Stimulated activated CD8-positive, alpha-beta memory T cell treated with anti-CD3 and anti-CD28 coated beads, Interleukin-7, amount 100 ng/mL, for 1 hour (primary cell): ENCODE results near the gene DPYD.

Experiments
- DNase-seq, 2 donors: peaks; one replicate each; pipeline ENCODE4 v3.0.0-alpha.2; 2020; ENCODE audit warnings: low read depth in 2 of 2

The DPYD gene

DNA sequence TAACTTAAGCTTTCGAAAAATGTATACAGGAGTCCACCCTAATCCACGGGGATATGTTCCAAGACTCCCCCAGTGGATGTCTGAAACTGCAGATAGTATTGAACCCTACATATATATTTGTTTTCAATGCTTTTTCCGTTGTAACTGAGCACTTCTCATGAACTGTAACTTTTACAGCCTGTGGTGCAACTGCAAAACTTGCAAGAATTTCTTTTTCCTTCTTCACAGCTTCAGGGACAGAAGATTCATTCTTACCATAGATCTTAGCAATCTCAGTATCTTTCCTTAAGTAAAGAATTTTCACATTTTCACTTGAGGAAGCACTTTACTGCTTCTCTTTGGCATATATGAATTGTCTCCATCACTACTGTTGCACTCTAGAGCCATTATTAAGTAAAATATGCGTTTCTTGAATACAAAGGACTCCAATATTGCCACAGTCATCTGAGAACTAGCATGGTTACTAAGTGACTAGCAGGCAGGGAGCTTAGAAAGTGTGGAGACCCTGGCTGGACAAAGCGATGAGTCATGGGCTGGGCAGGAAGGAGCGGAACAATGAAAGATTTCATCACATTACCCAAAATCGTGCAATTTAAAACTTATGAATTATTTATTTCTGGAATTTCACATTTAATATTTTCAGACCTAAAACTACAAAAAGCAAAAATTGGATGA is 14.1 kb downstream of the DPYD start:
- DNase-seq: no peak

- DNase-seq: no peak
Measured at GRCh38 chr1:97905141-97905940, 15.5 kb downstream of the DPYD start.

DNA sequence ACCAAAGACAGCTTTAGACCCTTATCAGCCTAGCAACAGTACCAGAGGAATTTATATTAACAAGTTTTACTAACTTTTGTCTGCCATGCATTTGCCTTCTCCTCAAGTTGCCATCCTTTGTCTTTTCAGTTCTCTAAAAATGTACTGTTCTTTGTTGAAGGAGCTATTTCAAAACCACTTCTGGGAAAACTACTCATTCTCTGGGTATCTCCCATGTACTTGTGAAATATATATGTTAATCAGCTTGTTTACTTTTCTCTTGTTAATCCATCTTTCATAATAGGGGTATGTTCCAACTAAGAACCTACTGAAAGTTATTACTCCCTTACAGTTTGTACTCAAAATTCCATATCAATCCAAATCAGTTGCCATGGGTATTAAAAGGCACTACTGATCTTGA is 16.3 kb downstream of the DPYD start:
- no peak for DNase-seq

DNA sequence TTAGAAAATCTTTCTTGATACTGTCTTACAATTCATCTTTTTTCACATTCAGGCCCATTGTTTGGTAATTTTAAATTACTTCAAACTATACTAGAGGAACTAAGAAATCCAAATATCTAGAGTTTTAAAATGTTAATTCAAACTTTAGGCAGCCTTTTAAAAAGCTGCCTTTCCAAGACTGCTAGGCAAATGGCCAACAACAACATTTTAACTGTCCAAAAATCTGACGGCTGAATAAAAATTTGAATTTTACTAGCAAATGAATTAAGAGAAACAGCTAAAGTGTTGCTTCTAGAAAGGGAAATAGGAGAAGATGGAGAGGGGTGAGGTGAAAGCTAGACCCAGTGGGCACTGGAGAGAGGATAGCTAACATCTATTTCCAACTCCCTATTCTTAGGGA is 17.2 kb downstream of the DPYD start:
- no peak for DNase-seq

GRCh38 chr1:97902067-97902466 is 18.8 kb downstream of the DPYD start:
- DNase-seq: no peak

GRCh38 chr1:97901017-97901658 is 19.7 kb downstream of the DPYD start:
- DNase-seq: no peak

GRCh38 chr1:97898948-97899347 is 21.9 kb downstream of the DPYD start:
- DNase-seq: no peak

DNA sequence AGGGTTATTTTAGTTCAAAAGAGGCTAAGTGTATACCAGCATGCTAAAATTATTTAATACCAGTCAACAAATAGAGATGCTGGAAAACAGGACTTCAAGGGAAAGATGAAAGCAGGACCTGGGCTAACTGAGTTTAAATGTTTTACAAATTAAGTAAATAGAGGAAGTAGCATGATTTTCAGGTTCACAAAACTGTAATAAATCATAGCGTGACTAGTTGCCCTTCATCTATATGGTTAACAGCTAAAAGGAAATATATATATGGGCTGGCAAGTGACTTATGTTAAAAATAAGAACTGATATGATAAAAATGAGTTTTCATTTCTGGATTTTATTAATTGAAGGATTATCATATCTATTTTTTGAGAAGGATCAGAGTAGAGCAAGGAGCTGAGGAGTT is 25.6 kb downstream of the DPYD start:
- DNase-seq: no peak

DNA sequence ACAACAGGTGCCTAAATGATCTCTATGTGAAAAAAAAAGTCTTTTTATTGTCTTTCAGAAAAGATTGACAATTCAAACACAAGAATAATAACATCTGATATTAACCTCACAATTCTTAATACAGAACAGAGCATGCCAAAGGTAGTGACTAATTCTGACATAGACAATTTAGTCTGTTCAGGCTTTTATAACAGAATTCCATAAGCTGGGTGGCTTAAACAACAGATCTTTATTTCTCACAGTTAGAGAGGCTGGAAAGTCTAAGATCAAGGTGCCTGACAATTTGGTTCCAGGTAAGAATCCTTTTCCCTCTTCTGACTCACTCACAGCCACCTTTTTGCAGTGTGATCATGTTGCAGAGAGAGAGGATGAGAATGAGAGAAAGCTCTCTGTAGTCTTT is 27.0 kb downstream of the DPYD start:
- DNase-seq: no peak

- DNase-seq: no peak
Measured at GRCh38 chr1:97886199-97886598, 34.6 kb downstream of the DPYD start.

DNA sequence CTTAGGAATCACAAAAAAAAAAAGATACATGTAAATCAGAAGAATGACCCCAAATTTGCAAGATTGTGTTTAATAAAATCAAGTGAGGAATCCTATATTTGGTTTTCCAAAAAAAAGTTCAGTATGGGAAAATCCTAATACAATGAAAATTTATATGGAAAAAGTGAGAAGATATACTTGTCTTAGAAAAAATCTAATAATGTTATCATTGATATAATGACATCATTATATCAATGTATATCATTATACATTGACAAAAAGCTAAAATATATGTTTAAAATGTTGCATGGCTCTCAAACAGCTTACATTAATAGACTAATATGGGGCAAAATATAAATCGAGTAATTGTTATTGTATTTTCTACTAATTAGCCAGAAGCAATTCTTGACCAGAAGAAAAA is 37.0 kb downstream of the DPYD start:
- no peak for DNase-seq

GRCh38 chr1:97877307-97877706 is 43.5 kb downstream of the DPYD start:
- DNase-seq: no peak

GRCh38 chr1:97875996-97876395 is 44.8 kb downstream of the DPYD start:
- DNase-seq: no peak

- no peak for DNase-seq
Measured at GRCh38 chr1:97870589-97870988, 50.2 kb downstream of the DPYD start.

DNA sequence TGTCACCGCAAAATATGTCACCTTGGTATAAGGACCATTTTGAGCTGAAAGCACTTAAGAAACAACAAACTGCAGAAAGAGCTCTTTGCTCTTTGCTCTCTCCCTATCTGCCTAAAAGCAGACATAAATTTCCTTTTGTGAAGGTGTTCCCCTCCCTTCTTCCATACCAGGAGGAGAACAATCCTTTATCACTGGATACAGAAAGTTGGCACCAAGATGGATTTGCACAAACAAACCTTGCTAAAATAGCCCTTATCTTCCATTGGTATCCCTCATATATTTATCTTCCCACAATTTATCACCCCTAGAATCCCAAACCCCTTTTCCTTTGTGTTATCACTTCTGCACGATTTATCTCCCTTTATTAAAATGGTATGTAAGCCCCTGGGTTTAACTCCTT is 51.4 kb downstream of the DPYD start:
- DNase-seq: no peak

DNA sequence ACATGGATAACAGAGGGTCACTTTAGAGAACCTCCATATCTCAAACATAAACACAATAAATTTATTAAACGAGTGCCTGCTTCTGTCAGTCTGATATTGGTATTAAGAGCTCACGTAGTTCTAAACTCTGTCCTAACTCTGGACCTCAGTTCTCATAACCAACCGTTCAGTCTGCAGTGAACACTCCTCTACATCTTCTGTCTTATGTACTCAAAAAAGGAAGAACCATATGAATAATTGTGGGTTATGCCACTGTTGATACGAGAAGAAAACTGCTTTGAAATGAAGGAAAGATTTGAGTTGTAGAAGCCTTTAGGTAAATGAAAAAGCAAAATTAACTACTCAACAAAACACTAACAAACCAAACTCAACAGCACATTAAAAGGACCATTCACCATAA is 53.7 kb downstream of the DPYD start:
- DNase-seq: no peak

DNA sequence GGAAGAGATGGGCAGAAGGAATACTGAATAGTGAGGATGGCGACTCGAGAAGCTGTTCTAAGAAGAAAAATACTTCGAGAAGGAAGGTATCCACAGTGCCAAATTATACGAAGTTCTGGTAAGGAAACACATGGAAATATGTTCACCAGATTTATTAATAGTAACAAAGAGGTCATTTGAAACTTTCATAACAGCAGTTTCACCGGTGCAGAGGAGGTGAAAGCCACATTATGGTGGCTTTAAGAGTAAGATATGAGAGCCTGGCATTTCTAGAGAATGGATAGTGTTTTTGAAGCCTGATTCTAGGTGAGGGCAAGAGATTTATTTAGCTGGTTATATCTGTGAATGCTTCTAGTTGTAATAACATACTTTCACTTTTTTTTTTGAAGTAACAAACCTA is 56.2 kb downstream of the DPYD start:
- DNase-seq: no peak

DNA sequence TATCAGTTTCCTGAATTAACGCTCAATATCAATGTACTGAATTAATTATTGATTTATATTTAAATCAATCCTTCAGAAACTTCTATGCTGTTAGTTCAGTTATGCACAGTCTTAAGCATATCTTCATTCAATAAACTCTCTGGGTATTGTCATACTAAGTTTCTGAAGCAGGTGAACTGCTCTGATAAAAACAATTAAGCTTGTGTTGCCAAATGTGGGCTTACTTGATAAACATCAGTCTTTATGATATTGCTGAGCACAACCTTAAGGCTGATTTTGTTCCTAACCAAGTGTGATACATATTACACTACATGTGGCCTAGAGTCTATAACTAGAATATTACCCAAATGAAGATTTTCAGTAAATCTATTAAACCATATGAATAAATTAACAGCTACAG is 67.6 kb downstream of the DPYD start:
- no peak for DNase-seq

DNA sequence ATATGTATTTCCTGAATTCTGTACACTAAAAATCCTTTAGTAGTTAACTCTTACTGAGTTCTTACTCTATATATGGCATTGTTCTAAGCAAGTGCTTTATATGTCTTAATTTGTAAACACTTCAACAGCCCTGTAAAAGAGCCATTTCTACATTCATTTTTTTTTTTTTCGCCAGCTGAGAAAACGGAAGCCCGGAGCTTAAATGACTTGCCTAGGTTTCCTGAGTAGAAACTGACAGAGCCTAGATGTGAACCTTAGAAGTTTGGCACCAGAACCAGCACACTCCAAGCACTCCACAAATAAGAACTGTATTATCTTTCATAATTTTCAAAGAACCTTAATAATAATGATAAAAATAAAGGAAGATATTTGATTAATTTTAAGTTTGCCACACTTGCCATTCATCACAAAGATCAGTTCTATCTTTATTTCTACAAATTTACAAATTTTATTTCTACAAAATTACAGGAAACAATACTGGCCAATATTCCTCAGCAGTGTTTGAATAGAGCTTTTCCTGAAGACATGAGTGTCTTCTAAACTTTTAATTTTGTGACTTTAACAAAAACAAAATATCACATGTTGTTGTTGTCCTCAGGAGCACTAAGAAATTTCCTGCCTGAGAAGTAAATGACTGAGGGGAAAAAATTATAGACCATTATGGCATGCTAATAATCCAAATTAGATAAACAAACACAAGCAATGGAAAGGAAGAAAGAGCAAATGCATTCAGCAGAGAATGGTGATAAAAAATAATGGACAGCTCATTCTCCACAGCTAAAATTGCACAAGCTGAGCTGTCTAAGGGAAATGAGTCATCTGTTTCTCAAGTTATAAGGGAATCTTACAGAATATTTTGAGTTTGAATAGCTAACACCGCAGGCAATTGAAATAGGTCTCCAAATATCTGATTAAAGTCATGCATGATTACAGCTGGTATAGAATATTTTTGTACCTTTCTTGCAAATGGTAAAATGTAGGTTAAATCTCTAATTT is 71.2 kb downstream of the DPYD start:
- no peak for DNase-seq

GRCh38 chr1:97845805-97846204 is 75.0 kb downstream of the DPYD start:
- no peak for DNase-seq

GRCh38 chr1:97844552-97845089 is 76.2 kb downstream of the DPYD start:
- no peak for DNase-seq

GRCh38 chr1:97841338-97841737 is 79.5 kb downstream of the DPYD start:
- DNase-seq: no peak
